ENCODE measurements around the gene NELL2.

DNA sequence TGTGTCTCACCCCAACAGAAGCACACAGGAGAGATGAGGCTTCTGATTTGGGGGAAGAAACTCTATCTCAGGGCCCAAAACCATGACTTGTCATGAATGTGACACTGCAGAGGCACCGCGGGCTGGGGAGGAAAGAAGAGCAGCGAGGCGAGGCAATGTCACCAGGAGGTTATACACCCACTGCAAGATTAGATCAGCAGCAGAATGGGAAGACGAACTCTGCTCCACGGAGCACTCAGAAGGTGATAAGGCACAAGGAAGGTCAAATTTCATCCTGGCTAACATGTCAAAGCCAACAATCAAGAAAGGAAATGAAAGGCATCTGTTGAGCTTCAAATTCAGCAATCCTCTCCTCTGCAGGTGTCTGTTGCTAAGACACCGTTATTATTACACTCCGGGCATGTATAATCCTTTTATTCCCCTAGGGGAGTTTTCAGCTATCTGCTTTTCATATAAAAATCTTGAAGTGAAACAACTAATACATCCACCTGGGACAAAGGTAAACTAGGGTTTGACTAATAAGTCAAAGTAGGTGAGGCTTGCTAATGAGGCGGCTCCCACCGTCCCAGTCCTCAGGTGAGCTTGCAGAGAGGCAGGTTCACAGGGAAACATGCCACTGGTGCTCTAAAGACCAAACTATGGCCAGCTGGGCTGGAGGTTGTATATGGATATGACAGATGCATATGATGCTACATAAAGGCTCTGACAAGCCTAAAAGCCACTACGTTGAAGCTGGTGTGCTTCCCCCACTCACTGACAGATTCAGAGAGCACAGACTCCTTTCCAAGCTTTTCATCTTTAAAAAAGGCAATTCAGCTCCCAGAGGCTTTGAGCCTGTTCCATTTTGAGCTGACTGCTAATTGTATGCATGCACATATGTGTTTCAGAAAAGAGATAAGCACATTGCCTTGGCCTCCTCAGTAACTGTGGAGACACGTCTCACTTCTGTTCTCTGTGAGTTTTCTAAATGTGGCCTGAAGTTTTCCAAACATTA, 221.2 kb downstream of the NELL2 start:
- no peak for TF ChIP-seq POLR2A (IDR thresholded peaks at IDR 0.05; ENCODE audit: low read length)
- no peak for TF ChIP-seq GATA1 (IDR thresholded peaks at IDR 0.05; ENCODE audit: low read depth, low read length)

Measured in erythroblast (primary cell).